ENCODE data around the gene FAM216A. TPM values are rescaled to one million over a fixed set of nuclear protein-coding genes. Genes with fewer than 3 reads are reported as not detected.
A peak's percentile ranks its signal among the peaks of the same experiment; 100 is the strongest.
"Not testable (repeated sequence)": the region's sequence is repeated elsewhere in the genome, so short reads cannot be mapped to it uniquely, and the experiment has no call there.

FAM216A gene
- total and polyA plus RNA-seq, 2 donors, result 10.2 to 22.9 TPM

- peaks cover 11 to 26% of the 10 kb centered on the region in 2 donors for H3K36me3 ChIP-seq (ENCODE audit: control insufficient read depth in 2 of 2, insufficient read depth in 2 of 2, low read length in 1 of 2)
- peaks cover 9 to 13% of the 10 kb centered on the region in 2 donors for H3K4me1 ChIP-seq (ENCODE audit: control insufficient read depth in 2 of 2, insufficient read depth in 2 of 2, low read length in 2 of 2)
- not testable (repeated sequence) for H3K27ac ChIP-seq (ENCODE audit: low read depth in 1 of 2, low read length in 1 of 2); DNase-seq (ENCODE audit: low read depth in 6 of 9, low spot score in 9 of 9); H3K27me3 ChIP-seq (ENCODE audit: control insufficient read depth in 2 of 2, insufficient read depth in 1 of 2, low read length in 1 of 2); H3K4me3 ChIP-seq (ENCODE audit: low read length in 2 of 2); H3K9me3 ChIP-seq (ENCODE audit: control insufficient read depth in 2 of 2, insufficient read depth in 1 of 2, low read length in 1 of 2)
- 96% methylated on average over 11 of the region's 11 CpGs for WGBS
Measured at GRCh38 chr12:110465765-110466164, 2.9 kb upstream of the FAM216A start.

- WGBS, result 82% methylated on average over 5 of the region's 5 CpGs
- peaks cover 11 to 21% of the 10 kb centered on the region in 2 donors for H3K36me3 ChIP-seq (ENCODE audit: control insufficient read depth in 2 of 2, insufficient read depth in 2 of 2, low read length in 1 of 2)
- H3K9me3 ChIP-seq (ENCODE audit: control insufficient read depth in 2 of 2, insufficient read depth in 1 of 2, low read length in 1 of 2), result no peaks in the 10 kb centered on the region
- no peak overlapping the region for H3K27ac ChIP-seq (ENCODE audit: low read depth in 1 of 2, low read length in 1 of 2)
- H3K4me3 ChIP-seq (ENCODE audit: low read length in 2 of 2), result peak overlapping the region in 1 of 2 donors; percentile 77
- DNase-seq (ENCODE audit: low read depth in 6 of 9, low spot score in 9 of 9), result no peak
- no peaks in the 10 kb centered on the region for H3K27me3 ChIP-seq (ENCODE audit: control insufficient read depth in 2 of 2, insufficient read depth in 1 of 2, low read length in 1 of 2)
- peaks cover 9 to 13% of the 10 kb centered on the region in 2 donors for H3K4me1 ChIP-seq (ENCODE audit: control insufficient read depth in 2 of 2, insufficient read depth in 2 of 2, low read length in 2 of 2)
Measured at GRCh38 chr12:110466791-110467190, 1.9 kb upstream of the FAM216A start.

- DNase-seq (ENCODE audit: low read depth in 6 of 9, low spot score in 9 of 9), result no peak
- H3K9me3 ChIP-seq (ENCODE audit: control insufficient read depth in 2 of 2, insufficient read depth in 1 of 2, low read length in 1 of 2), result no peaks in the 10 kb centered on the region
- peak overlapping the region; percentile 71 to 77 for H3K4me3 ChIP-seq (ENCODE audit: low read length in 2 of 2)
- peak overlapping the region; percentile 68 to 99 for H3K27ac ChIP-seq (ENCODE audit: low read depth in 1 of 2, low read length in 1 of 2)
- peaks cover 9 to 13% of the 10 kb centered on the region in 2 donors for H3K4me1 ChIP-seq (ENCODE audit: control insufficient read depth in 2 of 2, insufficient read depth in 2 of 2, low read length in 2 of 2)
- WGBS, result under 1% methylated on average over 15 of the region's 15 CpGs
- H3K36me3 ChIP-seq (ENCODE audit: control insufficient read depth in 2 of 2, insufficient read depth in 2 of 2, low read length in 1 of 2), result peaks cover 5 to 15% of the 10 kb centered on the region in 2 donors
- no peaks in the 10 kb centered on the region for H3K27me3 ChIP-seq (ENCODE audit: control insufficient read depth in 2 of 2, insufficient read depth in 1 of 2, low read length in 1 of 2)
Measured at GRCh38 chr12:110467847-110468213, 815 bp upstream of the FAM216A start.

DNA sequence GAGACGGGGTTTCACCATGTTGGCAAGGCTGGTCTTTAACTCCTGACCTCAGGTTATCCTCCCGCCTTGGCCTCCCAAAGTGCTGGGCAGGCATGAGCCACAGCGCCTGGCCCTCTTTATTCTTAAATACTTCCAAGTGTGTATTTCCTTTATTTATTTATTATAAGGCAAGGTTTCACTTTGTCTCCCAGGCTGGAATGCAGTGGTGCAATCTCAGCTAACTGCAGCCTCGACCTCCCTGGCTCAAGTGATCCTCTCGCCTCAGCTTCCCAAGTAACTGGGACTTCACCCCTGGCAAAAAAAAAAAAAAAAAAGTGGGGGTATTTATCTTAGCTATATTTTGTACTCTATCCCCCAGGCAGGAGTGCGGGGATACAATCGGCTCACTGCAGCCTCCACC, 6.8 kb downstream of the FAM216A start:
- no peaks in the 10 kb centered on the region for H3K4me1 ChIP-seq (ENCODE audit: control insufficient read depth in 2 of 2, insufficient read depth in 2 of 2, low read length in 2 of 2)
- no peak for DNase-seq (ENCODE audit: low read depth in 6 of 9, low spot score in 9 of 9)
- WGBS, result 98% methylated on average over 7 of the region's 7 CpGs
- H3K9me3 ChIP-seq (ENCODE audit: control insufficient read depth in 2 of 2, insufficient read depth in 1 of 2, low read length in 1 of 2), result no peaks in the 10 kb centered on the region
- peaks cover 8 to 16% of the 10 kb centered on the region in 2 donors for H3K36me3 ChIP-seq (ENCODE audit: control insufficient read depth in 2 of 2, insufficient read depth in 2 of 2, low read length in 1 of 2)
- H3K27me3 ChIP-seq (ENCODE audit: control insufficient read depth in 2 of 2, insufficient read depth in 1 of 2, low read length in 1 of 2), result no peaks in the 10 kb centered on the region
- no peak overlapping the region for H3K27ac ChIP-seq (ENCODE audit: low read depth in 1 of 2, low read length in 1 of 2)
- H3K4me3 ChIP-seq (ENCODE audit: low read length in 2 of 2), result no peak overlapping the region

- Histone ChIP-seq H3K4me3 (ENCODE audit: low read length in 2 of 2) (no peak overlapping the region), H3K4me1 (ENCODE audit: control insufficient read depth in 2 of 2, insufficient read depth in 2 of 2, low read length in 2 of 2) (peaks cover 6 to 15% of the 10 kb centered on the region in 2 donors), H3K36me3 (ENCODE audit: control insufficient read depth in 2 of 2, insufficient read depth in 2 of 2, low read length in 1 of 2) (peaks cover 11 to 25% of the 10 kb centered on the region in 2 donors), H3K27me3 (ENCODE audit: control insufficient read depth in 2 of 2, insufficient read depth in 1 of 2, low read length in 1 of 2) (no peaks in the 10 kb centered on the region), H3K9me3 (ENCODE audit: control insufficient read depth in 2 of 2, insufficient read depth in 1 of 2, low read length in 1 of 2) (peaks cover 0 to 5% of the 10 kb centered on the region in 2 donors), H3K27ac (ENCODE audit: low read depth in 1 of 2, low read length in 1 of 2) (no peak overlapping the region)
- DNase-seq (ENCODE audit: low read depth in 6 of 9, low spot score in 9 of 9), result no peak
- WGBS, result 90% methylated on average over 4 of the region's 4 CpGs
Measured at GRCh38 chr12:110498984-110499706, 30.5 kb downstream of the FAM216A start.

DNA sequence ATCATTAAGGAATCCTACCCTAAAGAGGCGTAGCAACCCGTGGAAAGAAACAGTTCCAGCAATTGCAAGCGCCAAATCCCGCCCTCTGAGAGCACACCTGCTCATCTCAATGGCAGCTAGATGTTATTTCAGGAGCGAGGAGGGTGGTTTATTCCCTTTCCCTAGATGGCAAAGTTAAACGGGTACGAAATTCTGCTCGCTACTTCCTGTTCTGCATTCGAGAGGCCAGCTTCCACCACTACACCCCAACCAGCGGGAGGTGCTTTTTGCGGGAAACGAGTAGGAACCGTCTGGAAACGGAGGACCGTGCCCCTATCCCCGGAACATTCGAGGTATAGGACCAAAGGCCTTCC, 32.7 kb downstream of the FAM216A start:
- under 1% methylated on average over 17 of the region's 17 CpGs for WGBS

GRCh38 chr12:110501752-110502738, 33.4 kb downstream of the FAM216A start, which contains the start of the genes RAD9B and VPS29:
TSS of gene RAD9B (plus strand) at chr12:110502331. CDS start at chr12:110502338, 7 bp downstream.
TSS of gene VPS29 (minus strand) at chr12:110502111. CDS start at chr12:110502051, 60 bp downstream.
- DNase-seq (ENCODE audit: low read depth in 6 of 9, low spot score in 9 of 9), result peak; percentile 95 to 99 (median 98)
- peaks cover 0 to 9% of the 10 kb centered on the region in 2 donors for H3K36me3 ChIP-seq (ENCODE audit: control insufficient read depth in 2 of 2, insufficient read depth in 2 of 2, low read length in 1 of 2)
- H3K4me3 ChIP-seq (ENCODE audit: low read length in 2 of 2), result peak within 1 kb of the TSS; percentile 92 to 99
- peak within 1 kb of the TSS; percentile 93 to 97 for H3K27ac ChIP-seq (ENCODE audit: low read depth in 1 of 2, low read length in 1 of 2)
- peaks cover 0 to 5% of the 10 kb centered on the region in 2 donors for H3K9me3 ChIP-seq (ENCODE audit: control insufficient read depth in 2 of 2, insufficient read depth in 1 of 2, low read length in 1 of 2)
- no peaks in the 10 kb centered on the region for H3K27me3 ChIP-seq (ENCODE audit: control insufficient read depth in 2 of 2, insufficient read depth in 1 of 2, low read length in 1 of 2)
- 10% methylated on average over 61 of the region's 61 CpGs for WGBS
- H3K4me1 ChIP-seq (ENCODE audit: control insufficient read depth in 2 of 2, insufficient read depth in 2 of 2, low read length in 2 of 2), result peaks cover 6 to 15% of the 10 kb centered on the region in 2 donors

More for the DNA sequence above, 32.7 kb downstream of the FAM216A start:
- H3K4me1 ChIP-seq (ENCODE audit: control insufficient read depth in 2 of 2, insufficient read depth in 2 of 2, low read length in 2 of 2), result peaks cover 6 to 15% of the 10 kb centered on the region in 2 donors
- peaks cover 0 to 9% of the 10 kb centered on the region in 2 donors for H3K36me3 ChIP-seq (ENCODE audit: control insufficient read depth in 2 of 2, insufficient read depth in 2 of 2, low read length in 1 of 2)
- peak overlapping the region; percentile 92 to 99 for H3K4me3 ChIP-seq (ENCODE audit: low read length in 2 of 2)
- H3K27me3 ChIP-seq (ENCODE audit: control insufficient read depth in 2 of 2, insufficient read depth in 1 of 2, low read length in 1 of 2), result no peaks in the 10 kb centered on the region
- peak in 5 of 9 donors; percentile 11 to 41 (median 29) for DNase-seq (ENCODE audit: low read depth in 6 of 9, low spot score in 9 of 9)
- peak overlapping the region; percentile 93 to 97 for H3K27ac ChIP-seq (ENCODE audit: low read depth in 1 of 2, low read length in 1 of 2)
- peaks cover 0 to 5% of the 10 kb centered on the region in 2 donors for H3K9me3 ChIP-seq (ENCODE audit: control insufficient read depth in 2 of 2, insufficient read depth in 1 of 2, low read length in 1 of 2)

- WGBS, result 99% methylated on average over 1 of the region's 1 CpG
Measured at GRCh38 chr12:110503432-110503831, 34.8 kb downstream of the FAM216A start.

More at GRCh38 chr12:110503432-110503831, 34.8 kb downstream of the FAM216A start:
- no peak for DNase-seq (ENCODE audit: low read depth in 6 of 9, low spot score in 9 of 9)
- no peak overlapping the region for H3K4me3 ChIP-seq (ENCODE audit: low read length in 2 of 2)
- peaks cover 0 to 5% of the 10 kb centered on the region in 2 donors for H3K9me3 ChIP-seq (ENCODE audit: control insufficient read depth in 2 of 2, insufficient read depth in 1 of 2, low read length in 1 of 2)
- no peak overlapping the region for H3K27ac ChIP-seq (ENCODE audit: low read depth in 1 of 2, low read length in 1 of 2)
- H3K4me1 ChIP-seq (ENCODE audit: control insufficient read depth in 2 of 2, insufficient read depth in 2 of 2, low read length in 2 of 2), result peaks cover 6 to 15% of the 10 kb centered on the region in 2 donors
- H3K27me3 ChIP-seq (ENCODE audit: control insufficient read depth in 2 of 2, insufficient read depth in 1 of 2, low read length in 1 of 2), result no peaks in the 10 kb centered on the region
- H3K36me3 ChIP-seq (ENCODE audit: control insufficient read depth in 2 of 2, insufficient read depth in 2 of 2, low read length in 1 of 2), result peaks cover 0 to 5% of the 10 kb centered on the region in 2 donors

Measured in thymus (tissue), 11 donors.